ENCODE data around the gene TBC1D13. TPM values are rescaled to one million over a fixed set of nuclear protein-coding genes. Genes with fewer than 3 reads are reported as not detected.

Gene TBC1D13
- total RNA-seq, 1 donor from 2014 or later: 16.6 TPM

DNA sequence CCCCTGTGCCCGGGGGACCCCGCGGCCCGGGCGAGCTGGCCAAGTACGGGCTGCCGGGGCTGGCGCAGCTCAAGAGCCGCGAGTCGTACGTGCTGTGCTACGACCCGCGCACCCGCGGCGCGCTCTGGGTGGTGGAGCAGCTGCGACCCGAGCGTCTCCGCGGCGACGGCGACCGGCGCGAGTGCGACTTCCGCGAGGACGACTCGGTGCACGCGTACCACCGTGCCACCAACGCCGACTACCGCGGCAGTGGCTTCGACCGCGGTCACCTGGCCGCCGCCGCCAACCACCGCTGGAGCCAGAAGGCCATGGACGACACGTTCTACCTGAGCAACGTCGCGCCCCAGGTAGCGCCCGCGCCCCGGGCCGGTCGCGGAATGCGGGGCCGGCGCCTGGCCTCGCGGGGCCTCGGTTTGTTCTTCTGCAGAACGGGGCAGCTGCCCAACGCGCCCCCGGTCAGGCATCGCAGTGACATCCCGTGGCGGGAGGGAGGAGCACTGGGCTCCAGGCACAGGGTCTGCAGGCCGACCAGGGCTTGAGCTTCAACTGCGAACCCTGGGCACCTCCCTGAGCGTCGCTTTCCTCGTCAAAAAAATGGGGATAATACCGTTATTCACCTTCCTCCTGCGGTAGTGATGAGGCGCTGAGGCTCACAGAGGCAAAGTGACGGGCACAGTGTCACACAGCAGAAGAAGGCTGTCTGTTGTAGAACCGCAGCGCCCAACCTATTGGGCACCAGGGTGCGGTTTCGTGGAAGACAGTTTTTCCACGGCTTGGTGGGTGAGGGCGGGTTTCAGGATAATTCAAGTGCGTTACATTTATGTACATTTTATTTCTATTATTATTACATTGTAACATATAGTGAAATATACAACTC lies 32.0 kb downstream of the TBC1D13 start:
- DNase-seq (ENCODE audit: missing footprints) (peak; percentile 76), ATAC-seq (peak; percentile 18)
- intact Hi-C loops (cut with DNase I): no loop called here

DNA sequence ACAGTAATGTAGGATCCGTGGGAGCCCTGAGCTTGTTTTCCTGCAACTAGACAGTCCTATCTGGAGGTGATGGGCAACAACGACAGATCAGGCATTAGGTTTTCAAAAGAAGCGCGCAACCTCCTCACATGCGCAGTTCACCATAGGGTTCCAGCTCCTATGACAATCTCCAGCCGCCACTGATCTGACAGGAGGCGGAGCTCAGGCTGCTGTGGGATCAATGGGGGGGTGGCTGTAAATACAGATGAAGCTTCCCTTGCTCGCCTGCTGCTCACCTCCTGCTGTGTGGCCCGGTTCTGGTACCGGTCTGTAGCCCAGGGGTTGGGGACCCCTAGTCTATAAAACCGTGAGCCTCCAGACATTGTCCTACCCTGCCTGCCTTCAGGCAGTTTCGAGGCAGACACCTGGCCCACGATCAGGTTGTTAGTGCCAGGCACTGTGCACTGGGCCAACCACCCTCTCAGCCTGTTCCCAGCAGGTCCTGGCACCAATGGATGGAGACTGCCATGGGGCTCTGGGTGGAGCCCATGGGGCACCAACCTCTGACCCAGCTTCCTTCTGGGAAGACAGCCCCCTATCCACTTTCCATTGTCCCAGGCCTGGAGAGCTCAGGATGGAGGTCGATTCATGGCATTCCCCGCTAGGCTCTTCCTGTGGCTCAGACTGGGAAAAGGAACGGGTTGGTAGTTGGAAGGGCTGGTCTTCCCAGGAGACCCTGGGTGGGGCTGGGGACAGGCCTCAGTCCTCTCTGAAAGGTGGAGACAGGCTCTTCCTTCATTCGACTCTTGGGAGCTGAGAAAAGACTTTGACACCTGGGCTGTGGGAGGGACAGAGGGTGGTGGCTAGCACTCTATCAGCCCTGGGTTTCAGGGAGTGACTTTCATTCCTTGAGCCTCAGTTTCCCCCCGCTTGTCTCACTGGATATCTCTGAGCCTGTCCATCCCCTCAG lies 32.9 kb downstream of the TBC1D13 start:
- intact Hi-C loops (cut with DNase I): no loop called here
- ATAC-seq: peak; percentile 47
- DNase-seq (ENCODE audit: missing footprints): peak; percentile 63

GRCh38 chr9:128820665-128821583 lies 33.9 kb downstream of the TBC1D13 start:
- DNase-seq (ENCODE audit: missing footprints) (peak; percentile 50), ATAC-seq (no peak)
- intact Hi-C loops (cut with DNase I): no loop called here

DNA sequence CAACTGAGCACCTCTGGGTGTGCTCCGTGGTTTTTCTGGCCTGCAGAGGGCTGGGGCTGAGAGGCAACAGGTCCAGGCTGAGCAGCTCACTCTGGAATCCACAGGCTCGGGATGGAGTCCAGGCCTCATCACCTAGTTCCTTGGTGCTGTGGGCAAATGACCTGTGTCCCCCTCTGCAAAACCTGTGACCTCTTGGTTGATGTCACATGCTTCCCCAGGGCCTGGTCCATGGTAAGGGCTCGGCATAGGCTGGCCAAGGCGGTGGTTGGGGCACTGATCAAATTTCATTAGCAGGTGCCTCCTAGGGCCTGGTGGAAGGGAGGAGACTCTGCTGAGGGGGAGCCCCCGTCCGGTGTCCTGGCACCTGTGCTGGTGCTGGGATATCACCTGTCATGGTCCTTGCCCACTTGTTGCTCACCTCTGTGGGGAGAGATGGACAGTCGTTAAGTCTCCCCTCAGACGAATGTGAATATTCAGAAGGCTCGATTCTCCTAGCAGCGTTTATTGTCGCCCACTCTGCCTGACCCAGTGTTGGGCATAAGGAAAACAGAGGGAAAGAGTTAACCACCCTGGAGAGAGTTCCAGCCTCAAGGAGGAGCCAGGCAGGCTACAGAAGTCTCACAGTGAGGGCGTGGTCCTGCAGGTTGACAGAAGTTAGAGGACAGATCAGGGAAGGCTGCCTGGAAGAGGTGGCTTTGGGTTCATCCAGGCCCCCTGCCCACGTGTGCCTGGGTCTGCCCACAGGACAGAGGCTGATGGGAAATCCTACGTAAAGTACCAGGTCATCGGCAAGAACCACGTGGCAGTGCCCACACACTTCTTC lies 34.7 kb downstream of the TBC1D13 start:
- intact Hi-C loops (cut with DNase I): no loop called here
- DNase-seq (ENCODE audit: missing footprints) (peak; percentile 26), ATAC-seq (no peak)

GRCh38 chr9:128822407-128823042 lies 35.5 kb downstream of the TBC1D13 start:
- ATAC-seq (no peak), DNase-seq (ENCODE audit: missing footprints) (peak; percentile 25)
- intact Hi-C loops (cut with DNase I): no loop called here

DNA sequence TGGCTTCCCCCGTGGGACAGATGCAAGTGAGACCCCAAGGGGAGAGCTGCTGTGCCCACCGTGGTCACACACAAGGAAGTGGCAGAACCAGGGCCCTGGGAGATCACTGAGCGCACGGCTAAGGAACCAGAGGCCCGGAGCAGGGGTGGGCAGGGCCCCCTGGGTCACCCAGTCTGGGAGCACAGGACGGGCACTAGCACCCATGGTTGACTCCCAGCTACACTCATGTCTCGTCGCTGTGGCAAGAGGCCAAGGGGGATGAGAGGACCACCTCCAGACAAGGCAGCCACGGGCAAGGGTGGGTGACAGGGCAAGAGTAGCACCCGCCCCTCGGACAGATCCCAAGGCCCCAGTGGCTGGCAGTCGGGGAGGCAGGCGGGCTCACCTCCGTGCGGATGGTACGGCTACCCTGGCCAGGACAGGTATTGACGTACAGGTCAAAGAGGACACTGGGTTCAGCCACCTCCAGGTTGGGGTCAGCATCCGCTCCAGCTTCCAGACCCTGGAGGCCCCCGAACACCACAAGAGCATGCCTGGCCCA lies 36.4 kb downstream of the TBC1D13 start:
- intact Hi-C loops (cut with DNase I): no loop called here
- ATAC-seq (no peak), DNase-seq (ENCODE audit: missing footprints) (peak; percentile 63)

DNA sequence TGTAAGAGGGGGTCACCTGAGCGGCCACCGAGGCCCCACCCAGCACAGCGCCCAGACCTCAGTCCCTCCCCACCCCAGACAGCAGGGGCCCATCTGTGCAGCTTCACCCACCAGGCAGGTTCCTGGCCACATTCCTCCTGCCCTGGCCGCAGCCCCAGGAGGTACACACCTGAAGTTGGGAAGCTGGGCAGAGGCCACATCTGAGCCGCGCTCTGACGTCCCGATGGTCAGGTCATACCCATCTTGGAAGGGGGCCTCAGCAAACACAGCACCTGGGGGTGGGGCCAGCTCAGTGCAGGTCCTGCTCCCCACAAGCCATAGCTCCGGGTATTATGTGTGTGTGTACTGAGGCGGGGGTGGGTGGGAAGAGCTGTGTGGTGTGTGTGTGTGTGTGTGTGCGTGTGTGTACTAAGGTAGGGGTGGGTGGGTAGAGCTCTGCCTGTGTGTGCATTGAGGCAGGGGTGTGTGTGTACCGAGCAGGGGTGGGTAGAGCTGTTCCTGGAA lies 36.9 kb downstream of the TBC1D13 start:
- intact Hi-C loops (cut with DNase I): no loop called here
- ATAC-seq (no peak), DNase-seq (ENCODE audit: missing footprints) (peak; percentile 13)

DNA sequence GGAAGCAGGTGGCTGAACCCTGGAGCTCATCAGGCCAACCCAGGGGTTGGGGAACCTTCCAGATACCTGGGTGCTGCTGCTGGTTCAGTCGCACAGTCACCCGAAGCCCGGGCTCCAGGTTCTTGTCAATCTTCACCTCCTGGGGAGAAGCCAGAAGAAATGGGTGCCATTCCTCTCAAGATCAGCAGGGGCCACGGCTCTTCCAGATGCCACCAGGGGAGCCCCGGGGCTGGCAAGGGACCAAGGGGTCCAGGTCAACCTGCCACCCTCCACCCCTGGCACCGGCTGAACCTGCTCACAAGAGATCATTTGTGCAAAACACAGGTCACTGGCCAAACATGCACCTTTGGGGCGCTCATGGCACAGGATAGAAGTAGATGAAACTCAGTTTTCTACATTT lies 37.9 kb downstream of the TBC1D13 start:
- no peak for ATAC-seq
- peak; percentile 22 for DNase-seq (ENCODE audit: missing footprints)
- intact Hi-C loops (cut with DNase I): no loop called here

DNA sequence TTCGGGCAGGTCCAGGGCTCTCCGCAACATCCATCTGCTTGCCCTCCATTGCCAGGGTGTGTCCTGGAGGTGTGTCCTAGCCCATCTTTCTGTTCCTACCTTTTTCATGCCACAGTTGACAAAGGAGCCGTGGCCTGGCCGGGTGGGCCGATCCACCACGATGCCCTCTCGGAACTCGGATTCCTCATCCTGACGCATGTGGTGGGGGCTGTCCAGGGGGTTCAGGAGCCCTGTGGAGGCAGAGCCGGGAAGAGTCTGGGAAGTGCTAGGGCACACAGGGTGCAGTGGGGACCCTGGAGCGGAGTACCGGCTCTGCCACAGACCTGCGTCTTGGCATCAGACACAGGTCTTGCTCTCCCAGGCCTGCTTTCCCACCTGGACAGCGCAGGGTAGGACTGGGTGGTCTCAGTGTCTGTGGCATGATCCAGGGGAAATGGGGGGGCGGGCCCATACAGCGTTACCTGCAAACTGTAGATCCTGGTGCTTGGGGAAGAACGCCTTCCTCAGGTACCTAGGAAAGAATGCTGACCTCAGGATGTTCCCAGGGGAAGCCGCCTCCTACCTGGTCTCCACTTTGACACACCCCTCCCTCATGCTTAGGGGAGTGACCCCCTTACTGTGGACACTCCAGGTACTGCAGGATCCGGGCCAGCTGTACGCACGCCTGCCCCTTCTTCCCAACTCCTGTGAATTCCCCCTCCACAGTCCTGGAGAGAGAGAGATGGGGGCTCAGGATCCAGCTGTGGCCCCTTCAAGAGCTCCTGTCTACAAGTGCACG lies 39.1 kb downstream of the TBC1D13 start:
- intact Hi-C loops (cut with DNase I): no loop called here
- DNase-seq (ENCODE audit: missing footprints): peak; percentile 22
- ATAC-seq: no peak

GRCh38 chr9:128828267-128828666 lies 41.2 kb downstream of the TBC1D13 start:
- ATAC-seq (no peak), DNase-seq (ENCODE audit: missing footprints) (no peak)
- intact Hi-C loops (cut with DNase I): no loop called here

GRCh38 chr9:128828719-128829452 lies 41.8 kb downstream of the TBC1D13 start:
- no peak for DNase-seq (ENCODE audit: missing footprints)
- intact Hi-C loops (cut with DNase I): no loop called here
- ATAC-seq: no peak

DNA sequence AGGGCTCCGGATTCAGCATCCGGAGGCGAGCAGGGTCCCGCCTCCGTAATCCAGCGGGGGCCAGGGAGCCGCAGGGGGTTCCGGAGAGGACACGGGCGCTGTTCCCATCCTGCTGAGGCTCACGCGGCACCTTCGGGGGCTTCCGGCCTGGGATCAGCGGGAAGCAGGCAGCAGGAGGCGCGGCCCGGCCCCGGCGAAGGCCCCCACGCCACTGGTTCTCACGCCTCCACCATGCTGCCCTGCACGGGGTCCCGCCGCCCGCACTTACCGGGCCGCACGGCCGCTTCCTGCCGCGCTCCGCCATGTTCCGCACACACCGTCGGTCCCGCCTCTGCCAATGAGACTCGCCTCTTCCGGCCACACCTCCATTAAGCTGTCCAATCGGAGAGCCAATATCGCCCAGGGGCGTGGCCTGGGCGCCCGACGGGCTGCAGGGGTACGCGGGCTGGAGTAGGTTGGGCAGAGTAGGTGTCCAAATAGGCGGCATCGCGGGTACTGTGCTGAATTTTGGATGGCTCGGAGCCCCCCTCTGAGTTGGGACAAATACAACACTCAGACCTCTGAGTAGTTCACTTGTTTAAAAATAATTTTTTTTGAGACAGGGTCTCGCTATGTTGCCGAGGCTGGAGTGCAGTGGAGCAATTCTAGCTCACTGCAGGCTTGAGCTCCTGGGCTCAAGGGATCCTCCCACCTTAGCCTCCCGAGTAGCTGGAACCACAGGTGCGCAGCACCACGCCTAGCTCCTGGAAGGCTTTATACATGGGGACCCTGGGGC lies 42.6 kb downstream of the TBC1D13 start, which contains the start of gene SPOUT1:
Gene SPOUT1 (minus strand): TSS at position 318 of the 775 bp plus-strand sequence. CDS start 14 bp downstream, at position 304.
- ATAC-seq (peak; percentile 99), DNase-seq (ENCODE audit: missing footprints) (peak; percentile 95)
- intact Hi-C loops (cut with DNase I): no loop called here

GRCh38 chr9:128833696-128834095 lies 46.6 kb downstream of the TBC1D13 start:
- intact Hi-C loops (cut with DNase I): no loop called here
- ATAC-seq: no peak

More at GRCh38 chr9:128833696-128834095, 46.6 kb downstream of the TBC1D13 start:
- peak; percentile 6 for DNase-seq (ENCODE audit: missing footprints)

Data from Right ventricle myocardium inferior (tissue), 1 donor.